Measurements from ENCODE around the gene C21orf91.
A peak's percentile ranks its signal among the peaks of the same experiment; 100 is the strongest.

Gene C21orf91

GRCh38 chr21:17819114-17819876 is at the start of gene C21orf91:
C21orf91 (minus strand) TSS chr21:17819356; CDS start chr21:17818318, 1,038 bp downstream.
- H3K4me3 ChIP-seq (ENCODE audit: low read depth, low read length) = peak within 1 kb of the TSS; percentile 72
- in situ Hi-C loops (cut with HindIII; ENCODE audit: low sequenced_read_pairs) = no loop called here
- TF ChIP-seq CTCF (IDR thresholded peaks at IDR 0.05; ENCODE audit: low read depth, low read length) = peak; percentile 3
- DNase-seq (ENCODE audit: low read depth, low spot score) = peak; percentile 93

DNA sequence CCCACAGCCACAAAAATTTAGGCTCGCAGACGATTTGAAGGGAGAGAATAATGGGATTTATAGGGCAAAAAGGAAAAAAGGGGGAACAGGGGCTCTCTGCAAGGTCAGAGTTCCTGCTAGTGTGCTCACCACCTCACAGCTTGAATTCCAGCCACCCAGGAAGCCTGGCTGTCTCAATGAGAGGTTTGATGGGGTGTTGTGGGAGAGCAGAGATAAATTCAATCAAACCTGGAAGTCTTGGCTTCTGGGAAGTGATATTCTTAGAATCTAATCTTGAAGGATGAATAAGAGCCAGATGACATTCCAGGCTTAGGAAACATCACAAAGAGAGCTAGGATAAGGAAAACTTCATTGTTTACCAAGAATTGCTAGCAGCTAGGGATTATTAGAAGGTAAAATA is 47.4 kb upstream of the C21orf91 start:
- DNase-seq (ENCODE audit: low read depth, low spot score) = no peak
- in situ Hi-C loops (cut with HindIII; ENCODE audit: low sequenced_read_pairs) = no loop called here
- no peak overlapping the region for H3K4me3 ChIP-seq (ENCODE audit: low read depth, low read length)
- no peak for TF ChIP-seq CTCF (IDR thresholded peaks at IDR 0.05; ENCODE audit: low read depth, low read length)

DNA sequence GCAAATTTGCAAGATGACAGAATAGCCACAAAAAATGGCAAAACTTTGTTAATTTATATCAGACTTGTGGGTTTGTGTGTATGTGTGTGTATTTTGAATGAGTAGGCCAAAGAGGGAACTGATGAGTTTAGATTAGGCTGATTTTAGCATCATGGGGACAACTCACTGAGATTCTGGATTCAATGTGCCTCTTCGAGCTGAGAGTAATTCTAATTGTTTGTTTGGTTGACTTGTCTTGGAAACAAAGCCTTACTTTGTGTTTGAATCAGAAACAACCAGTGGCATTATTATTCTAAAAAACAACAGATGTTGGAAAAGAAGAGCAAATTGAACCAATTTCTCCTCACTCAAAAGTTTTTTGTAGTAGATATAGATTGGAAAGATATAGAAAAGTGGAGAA is 40.5 kb upstream of the C21orf91 start:
- in situ Hi-C loops (cut with HindIII; ENCODE audit: low sequenced_read_pairs) = no loop called here
- no peak for DNase-seq (ENCODE audit: low read depth, low spot score)
- H3K4me3 ChIP-seq (ENCODE audit: low read depth, low read length) = no peak overlapping the region
- TF ChIP-seq CTCF (IDR thresholded peaks at IDR 0.05; ENCODE audit: low read depth, low read length) = no peak

- no peak for TF ChIP-seq CTCF (IDR thresholded peaks at IDR 0.05; ENCODE audit: low read depth, low read length)
- H3K4me3 ChIP-seq (ENCODE audit: low read depth, low read length) = no peak overlapping the region
- in situ Hi-C loops (cut with HindIII; ENCODE audit: low sequenced_read_pairs) = no loop called here
- DNase-seq (ENCODE audit: low read depth, low spot score) = no peak
Measured at GRCh38 chr21:17858747-17859146, 39.6 kb upstream of the C21orf91 start.

- no peak overlapping the region for H3K4me3 ChIP-seq (ENCODE audit: low read depth, low read length)
- in situ Hi-C loops (cut with HindIII; ENCODE audit: low sequenced_read_pairs) = no loop called here
- DNase-seq (ENCODE audit: low read depth, low spot score) = no peak
- TF ChIP-seq CTCF (IDR thresholded peaks at IDR 0.05; ENCODE audit: low read depth, low read length) = no peak
Measured at GRCh38 chr21:17854745-17855144, 35.6 kb upstream of the C21orf91 start.

DNA sequence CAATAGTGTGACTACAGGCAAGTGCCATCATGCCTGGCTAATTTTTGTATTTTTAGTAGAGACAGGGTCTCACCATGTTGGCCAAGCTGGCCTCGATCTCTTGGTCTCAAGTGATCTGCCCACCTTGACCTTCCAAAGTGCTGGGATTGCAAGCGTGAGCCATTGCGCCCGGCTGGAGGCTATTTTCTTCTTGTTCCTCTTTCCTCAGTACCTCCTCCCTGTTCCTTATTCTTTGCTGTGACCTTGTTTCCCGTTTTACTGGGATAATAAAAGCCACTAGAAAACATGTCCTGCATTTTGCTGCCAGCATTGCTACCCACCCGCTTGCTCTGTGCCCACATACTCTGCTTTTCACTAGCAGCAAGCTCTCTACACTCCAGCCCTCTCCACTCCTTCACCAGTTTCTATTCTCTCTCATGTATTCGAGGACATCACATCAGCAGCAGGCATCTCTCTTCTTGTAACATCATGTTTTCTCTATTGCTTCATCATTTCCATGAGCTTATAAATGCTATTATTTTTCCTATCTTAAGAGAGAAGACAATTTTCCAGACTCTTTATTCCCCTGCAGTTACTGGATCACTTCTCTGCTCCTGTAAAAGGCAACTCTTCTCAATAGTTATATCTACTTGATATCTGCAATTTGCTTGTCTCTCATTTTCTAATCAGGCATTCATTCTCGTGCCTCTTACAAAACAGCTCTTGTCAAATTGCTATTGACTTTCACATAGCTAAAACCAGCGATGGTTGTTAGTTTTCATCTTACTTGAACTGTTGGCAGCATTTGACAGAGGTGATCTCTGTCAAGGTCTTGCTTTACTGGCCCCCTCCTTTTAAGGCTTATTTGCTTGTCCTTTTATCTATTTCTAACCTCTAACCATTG is 34.5 kb upstream of the C21orf91 start:
- no peak for TF ChIP-seq CTCF (IDR thresholded peaks at IDR 0.05; ENCODE audit: low read depth, low read length)
- in situ Hi-C loops (cut with HindIII; ENCODE audit: low sequenced_read_pairs) = no loop called here
- no peak for DNase-seq (ENCODE audit: low read depth, low spot score)
- no peak overlapping the region for H3K4me3 ChIP-seq (ENCODE audit: low read depth, low read length)
